OCI-LY7 (cell line): ENCODE results near the gene KCNQ1OT1. TPM values are rescaled to one million over a fixed set of nuclear protein-coding genes. Genes with fewer than 3 reads are reported as not detected.

Experiments
- BruUV-seq: library from RNA; stranded (reverse); fragments of 400-500 nt; replicated peaks from 2 replicates; lab custom pipeline; 2021; lab: Mats Ljungman, UMichigan
- CTCF ChIA-PET: fragments of 300-600 bp; sonication (Branson Sonifier 250); formaldehyde crosslinking; loops from one replicate; lab custom pipeline; 2022; ENCODE audit warnings: antibody characterized with exemption; ENCODE audit not compliant: unreplicated experiment; lab: Charles Lee
- POLR2A ChIA-PET: fragments of 300-600 bp; sonication (Branson Sonifier 250); formaldehyde crosslinking; loops from one replicate; lab custom pipeline; 2022; ENCODE audit warnings: antibody characterized with exemption; lab: Charles Lee
- DNase-seq: peaks from one replicate; pipeline ENCODE4 v3.0.0-alpha.2; 2015; ENCODE audit warnings: low spot score
- H2AFZ ChIP-seq: fragments of 200-600 bp; sonication (generic), shearing (Covaris generic); 2 replicates; pipeline ENCODE4 v1.6.1; 2014; ENCODE audit warnings: mild to moderate bottlenecking, antibody characterized with exemption, low read length, moderate library complexity
- H3K27ac ChIP-seq: fragments of 200-600 bp; sonication (generic); 2 replicates; pipeline ENCODE4 v1.5.1; 2014; ENCODE audit warnings: mixed run types, low read depth, mild to moderate bottlenecking, moderate library complexity, low read length, inconsistent platforms; ENCODE audit not compliant: poor library complexity, severe bottlenecking
- H3K36me3 ChIP-seq: fragments of 200-600 bp; sonication (generic); 2 replicates; pipeline ENCODE4 v1.6.1; 2014; ENCODE audit warnings: mild to moderate bottlenecking, antibody characterized with exemption, low read length, moderate library complexity, mixed read lengths; ENCODE audit not compliant: insufficient read depth
- H3K4me1 ChIP-seq: fragments of 200-600 bp; sonication (generic); 2 replicates; pipeline ENCODE4 v1.5.1; 2014; ENCODE audit warnings: mild to moderate bottlenecking, low read length; ENCODE audit not compliant: insufficient read depth, poor library complexity, severe bottlenecking
- H3K4me2 ChIP-seq: fragments of 200-600 bp; sonication (generic); 2 replicates; pipeline ENCODE4 v1.6.1; 2014; ENCODE audit warnings: mild to moderate bottlenecking, low read length
- H3K4me3 ChIP-seq: fragments of 200-600 bp; sonication (generic); 2 replicates; pipeline ENCODE4 v1.5.1; 2014; ENCODE audit warnings: mild to moderate bottlenecking, low read depth, low read length; ENCODE audit not compliant: poor library complexity, severe bottlenecking
- H3K79me2 ChIP-seq: fragments of 200-600 bp; sonication (generic); 2 replicates; pipeline ENCODE4 v1.6.1; 2016; ENCODE audit warnings: low read depth, mild to moderate bottlenecking, low read length, moderate library complexity, mixed read lengths; ENCODE audit not compliant: insufficient read depth
- H3K9me2 ChIP-seq: fragments of 200-600 bp; sonication (generic); 2 replicates; pipeline ENCODE4 v1.6.1; 2016; ENCODE audit warnings: mild to moderate bottlenecking, low read length, mixed read lengths; ENCODE audit not compliant: insufficient read depth
- H3K9me3 ChIP-seq: fragments of 200-600 bp; sonication (generic); 2 replicates; pipeline ENCODE4 v1.6.1; 2014; ENCODE audit warnings: mild to moderate bottlenecking, mixed run types, low read length, mixed read lengths
- H4K20me1 ChIP-seq: fragments of 200-600 bp; sonication (generic); 2 replicates; pipeline ENCODE4 v1.6.1; 2014; ENCODE audit warnings: mild to moderate bottlenecking, antibody characterized with exemption, low read length, moderate library complexity, mixed read lengths; ENCODE audit not compliant: insufficient read depth
- CTCF ChIP-seq: fragments of 200-600 bp; sonication (generic); conservative IDR thresholded peaks from 2 replicates; pipeline ENCODE4 v1.5.1; 2014; ENCODE audit warnings: mild to moderate bottlenecking, antibody characterized with exemption, low read length, moderate library complexity, mixed read lengths
- EZH2phosphoT487 ChIP-seq: fragments of 200-600 bp; sonication (generic); IDR thresholded peaks from 2 replicates; pipeline ENCODE4 v1.6.1; 2018; ENCODE audit warnings: low read depth, borderline replicate concordance, mild to moderate bottlenecking, mixed run types, antibody characterized with exemption, low read length, moderate library complexity, mixed read lengths
- intact Hi-C: fragments of 100-400 bp; cut with micrococcal nuclease; formaldehyde crosslinking; loops from one replicate; pipeline ENCODE4 v1.10.0; 2022; ENCODE audit not compliant: unreplicated experiment
- total RNA-seq, 2 experiments: library from RNA; depleted of rRNA in 1 of 2; stranded (reverse); fragments of >200 nt in 1 of 2; shearing (Covaris generic) in 1 of 2; gene quantifications; 2 replicates each; pipeline ENCODE4 v1.2.3, GENCODE V29; 2014 to 2022

KCNQ1OT1 gene
- total RNA-seq, 2 experiments from 2014 or later, result 2.9 to 3.4 TPM

DNA sequence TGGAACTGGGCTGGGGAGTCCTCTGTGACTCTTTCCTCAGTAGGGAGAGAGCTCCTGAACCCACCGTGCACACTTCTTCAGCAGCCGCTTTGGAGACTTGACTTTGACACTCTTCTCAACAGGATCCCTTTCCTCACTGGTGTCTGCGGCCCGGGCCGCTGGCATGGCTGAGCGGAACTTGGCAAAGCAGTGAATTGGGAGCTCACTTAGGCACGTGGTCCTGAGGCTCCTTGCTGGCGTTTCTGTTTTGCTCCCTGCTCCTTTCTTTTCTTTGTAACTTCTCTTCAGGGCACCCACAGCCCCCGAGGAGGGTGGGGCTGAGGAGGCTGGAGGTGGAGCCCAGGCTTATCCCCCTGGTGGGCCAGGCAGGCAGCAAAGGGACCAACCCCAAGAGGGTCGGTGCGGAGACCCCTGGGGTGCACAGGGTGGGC lies 8.4 kb upstream of the KCNQ1OT1 start:
- peaks cover 14% of the 10 kb centered on the region for H3K4me1 ChIP-seq
- no peaks in the 10 kb centered on the region for H3K79me2 ChIP-seq
- TF ChIP-seq EZH2phosphoT487 (no peak), CTCF (no peak)
- H3K9me3 ChIP-seq, result no peaks in the 10 kb centered on the region
- POLR2A ChIA-PET, result no interaction called here
- no peak for DNase-seq
- H3K27ac ChIP-seq, result no peak overlapping the region
- no peak overlapping the region for H2AFZ ChIP-seq
- H3K9me2 ChIP-seq, result no peaks in the 10 kb centered on the region
- H4K20me1 ChIP-seq, result no peaks in the 10 kb centered on the region
- intact Hi-C loops, result no loop called here
- no TSS peak for BruUV-seq
- H3K4me2 ChIP-seq, result no peak overlapping the region
- H3K4me3 ChIP-seq, result no peak overlapping the region
- no peaks in the 10 kb centered on the region for H3K36me3 ChIP-seq
- CTCF ChIA-PET, result no interaction called here

DNA sequence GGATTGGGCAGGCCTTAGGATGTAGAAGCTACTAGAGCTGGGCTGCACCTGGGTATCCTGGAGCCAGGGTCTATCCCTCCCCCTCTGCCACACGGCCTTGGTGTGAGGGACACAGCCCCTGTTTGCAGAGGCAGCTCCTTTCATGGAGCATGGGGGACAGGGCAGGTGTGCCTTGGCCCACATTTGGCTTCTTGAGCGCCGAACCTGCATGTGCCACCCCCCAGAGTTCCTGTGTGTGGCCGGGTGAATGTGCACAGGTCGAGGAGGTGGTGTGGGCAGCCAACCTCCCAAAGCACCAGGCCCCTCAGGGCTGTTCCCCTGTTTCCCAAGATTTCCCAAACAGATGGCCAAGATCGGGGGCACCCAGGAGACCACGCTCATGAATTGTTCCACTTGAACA lies 7.9 kb upstream of the KCNQ1OT1 start:
- no peak overlapping the region for H3K4me3 ChIP-seq
- intact Hi-C loops, result no loop called here
- peaks cover 19% of the 10 kb centered on the region for H3K4me1 ChIP-seq
- no TSS peak for BruUV-seq
- no peak for TF ChIP-seq CTCF
- no peak for TF ChIP-seq EZH2phosphoT487
- H3K9me2 ChIP-seq, result no peaks in the 10 kb centered on the region
- no peak overlapping the region for H3K4me2 ChIP-seq
- H3K79me2 ChIP-seq, result no peaks in the 10 kb centered on the region
- H3K9me3 ChIP-seq, result no peaks in the 10 kb centered on the region
- no peak overlapping the region for H2AFZ ChIP-seq
- H4K20me1 ChIP-seq, result no peaks in the 10 kb centered on the region
- CTCF ChIA-PET, result interaction anchor here (0.6 kb wide), 1 partner anchor 22 kb away, joined by 3 read pairs; no protein-coding TSS in a partner anchor
- DNase-seq, result no peak
- no peak overlapping the region for H3K27ac ChIP-seq
- POLR2A ChIA-PET, result no interaction called here
- no peaks in the 10 kb centered on the region for H3K36me3 ChIP-seq

- H4K20me1 ChIP-seq, result no peaks in the 10 kb centered on the region
- TF ChIP-seq CTCF (no peak), EZH2phosphoT487 (no peak)
- H3K9me2 ChIP-seq, result no peaks in the 10 kb centered on the region
- H3K79me2 ChIP-seq, result no peaks in the 10 kb centered on the region
- H2AFZ ChIP-seq, result no peak overlapping the region
- H3K4me1 ChIP-seq, result peaks cover 33% of the 10 kb centered on the region
- intact Hi-C loops, result no loop called here
- no peak for DNase-seq
- H3K36me3 ChIP-seq, result no peaks in the 10 kb centered on the region
- ChIA-PET CTCF (no interaction called here), POLR2A (no interaction called here)
- BruUV-seq, result no TSS peak
- H3K4me2 ChIP-seq, result no peak overlapping the region
- H3K9me3 ChIP-seq, result no peaks in the 10 kb centered on the region
- no peak overlapping the region for H3K4me3 ChIP-seq
- H3K27ac ChIP-seq, result no peak overlapping the region
Measured at GRCh38 chr11:2706321-2706720, 6.5 kb upstream of the KCNQ1OT1 start.
